ENCODE results near the gene LARP1. TPM values are rescaled to one million over a fixed set of nuclear protein-coding genes. Genes with fewer than 3 reads are reported as not detected.

The LARP1 gene
- total and polyA plus RNA-seq, 9 of the 15 experiments (the other 6 are each of a cell fraction or from before 2014, with no cell fraction given), result 22.6 to 300 (median 92.0) TPM

- 30% methylated on average over 2 of the region's 2 CpGs for WGBS (ENCODE audit: insufficient coverage, low coverage, missing lambda C conversion rate)
Observed at GRCh38 chr5:154767576-154767975, 12.4 kb downstream of the LARP1 start.

More at GRCh38 chr5:154767576-154767975, 12.4 kb downstream of the LARP1 start:
- Histone ChIP-seq H3K27me3 (ENCODE audit: control insufficient read depth in 2 of 2, insufficient read depth in 2 of 2, low read length in 2 of 2) (no peaks in the 10 kb centered on the region), H3K36me3 (ENCODE audit: control insufficient read depth, insufficient read depth, low read length) (peaks cover 72% of the 10 kb centered on the region), H3K9ac (ENCODE audit: insufficient read depth in 1 of 2, low read depth in 2 of 2, low read length in 2 of 2) (no peak overlapping the region; a peak in 1 of 4 replicates), H3K9me3 (replicated peaks; ENCODE audit: control insufficient read depth, insufficient read depth, low read depth, low read length) (no peaks in the 10 kb centered on the region; the same call in 1 of the 2 replicates), H3K79me2 (ENCODE audit: control insufficient read depth, insufficient read depth, low read length) (peaks cover 98% of the 10 kb centered on the region), H4K20me1 (replicated peaks; ENCODE audit: control insufficient read depth, insufficient read depth, low read length) (peaks cover 81% of the 10 kb centered on the region), H3K27ac (ENCODE audit: extremely low read depth, low read depth, low read length) (no peak overlapping the region), H3K4me1 (replicated peaks in 1 of 2; ENCODE audit: control insufficient read depth in 2 of 2, insufficient read depth in 2 of 2, low read length in 2 of 2) (peaks cover 29 to 56% of the 10 kb centered on the region in 2 experiments), H2AFZ (ENCODE audit: low read depth, low read length) (no peak overlapping the region), H3K4me3 (no peak overlapping the region), H3K4me2 (ENCODE audit: insufficient read depth, low read length) (no peak overlapping the region), H3K9me1 (ENCODE audit: control insufficient read depth, insufficient read depth, low read length) (peaks cover 15% of the 10 kb centered on the region)
- TF ChIP-seq ATF1 (CRISPR knock-in tag; IDR thresholded peaks at IDR 0.05) (no peak), ATF1 (tag; IDR thresholded peaks at IDR 0.05) (no peak), TAF9B (IDR thresholded peaks at IDR 0.05; ENCODE audit: partially characterized antibody) (no peak), RAD21 (CRISPR knock-in tag; conservative IDR thresholded peaks at IDR 0.05 in 1 of 2, IDR thresholded peaks at IDR 0.05 in 1 of 2) (no peak), ASH1L (IDR thresholded peaks at IDR 0.05; ENCODE audit: borderline replicate concordance, low read depth, partially characterized antibody) (no peak), NFRKB (IDR thresholded peaks at IDR 0.05; ENCODE audit: low read depth) (no peak), C11orf30 (IDR thresholded peaks at IDR 0.05; ENCODE audit: low read depth) (no peak)
- TF ChIP-seq, protein P1, sequence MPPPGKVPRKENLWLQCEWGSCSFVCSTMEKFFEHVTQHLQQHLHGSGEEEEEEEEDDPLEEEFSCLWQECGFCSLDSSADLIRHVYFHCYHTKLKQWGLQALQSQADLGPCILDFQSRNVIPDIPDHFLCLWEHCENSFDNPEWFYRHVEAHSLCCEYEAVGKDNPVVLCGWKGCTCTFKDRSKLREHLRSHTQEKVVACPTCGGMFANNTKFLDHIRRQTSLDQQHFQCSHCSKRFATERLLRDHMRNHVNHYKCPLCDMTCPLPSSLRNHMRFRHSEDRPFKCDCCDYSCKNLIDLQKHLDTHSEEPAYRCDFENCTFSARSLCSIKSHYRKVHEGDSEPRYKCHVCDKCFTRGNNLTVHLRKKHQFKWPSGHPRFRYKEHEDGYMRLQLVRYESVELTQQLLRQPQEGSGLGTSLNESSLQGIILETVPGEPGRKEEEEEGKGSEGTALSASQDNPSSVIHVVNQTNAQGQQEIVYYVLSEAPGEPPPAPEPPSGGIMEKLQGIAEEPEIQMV (tag; conservative IDR thresholded peaks at IDR 0.05; ENCODE audit: low read depth), result no peak
- TF ChIP-seq, protein P2, sequence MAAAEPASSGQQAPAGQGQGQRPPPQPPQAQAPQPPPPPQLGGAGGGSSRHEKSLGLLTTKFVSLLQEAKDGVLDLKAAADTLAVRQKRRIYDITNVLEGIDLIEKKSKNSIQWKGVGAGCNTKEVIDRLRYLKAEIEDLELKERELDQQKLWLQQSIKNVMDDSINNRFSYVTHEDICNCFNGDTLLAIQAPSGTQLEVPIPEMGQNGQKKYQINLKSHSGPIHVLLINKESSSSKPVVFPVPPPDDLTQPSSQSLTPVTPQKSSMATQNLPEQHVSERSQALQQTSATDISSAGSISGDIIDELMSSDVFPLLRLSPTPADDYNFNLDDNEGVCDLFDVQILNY (CRISPR knock-in tag; IDR thresholded peaks at IDR 0.05), result no peak
- TF ChIP-seq, protein P3, sequence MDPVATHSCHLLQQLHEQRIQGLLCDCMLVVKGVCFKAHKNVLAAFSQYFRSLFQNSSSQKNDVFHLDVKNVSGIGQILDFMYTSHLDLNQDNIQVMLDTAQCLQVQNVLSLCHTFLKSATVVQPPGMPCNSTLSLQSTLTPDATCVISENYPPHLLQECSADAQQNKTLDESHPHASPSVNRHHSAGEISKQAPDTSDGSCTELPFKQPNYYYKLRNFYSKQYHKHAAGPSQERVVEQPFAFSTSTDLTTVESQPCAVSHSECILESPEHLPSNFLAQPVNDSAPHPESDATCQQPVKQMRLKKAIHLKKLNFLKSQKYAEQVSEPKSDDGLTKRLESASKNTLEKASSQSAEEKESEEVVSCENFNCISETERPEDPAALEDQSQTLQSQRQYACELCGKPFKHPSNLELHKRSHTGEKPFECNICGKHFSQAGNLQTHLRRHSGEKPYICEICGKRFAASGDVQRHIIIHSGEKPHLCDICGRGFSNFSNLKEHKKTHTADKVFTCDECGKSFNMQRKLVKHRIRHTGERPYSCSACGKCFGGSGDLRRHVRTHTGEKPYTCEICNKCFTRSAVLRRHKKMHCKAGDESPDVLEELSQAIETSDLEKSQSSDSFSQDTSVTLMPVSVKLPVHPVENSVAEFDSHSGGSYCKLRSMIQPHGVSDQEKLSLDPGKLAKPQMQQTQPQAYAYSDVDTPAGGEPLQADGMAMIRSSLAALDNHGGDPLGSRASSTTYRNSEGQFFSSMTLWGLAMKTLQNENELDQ (CRISPR knock-in tag; IDR thresholded peaks at IDR 0.05; ENCODE audit: borderline replicate concordance), result no peak
- no peak for DNase-seq (ENCODE audit: extremely low read depth in 1 of 4, low spot score in 3 of 4)
- intact Hi-C loops (cut with micrococcal nuclease), result no loop called here
- ATAC-seq, result no peak
- ChIA-PET CTCF (ENCODE audit: low intra/inter-chr PET ratio) (no interaction called here), POLR2A (interaction anchor here (1.3 to 5.7 kb wide), 4 partner anchors 8 to 14 kb away, joined by 3 to 53 read pairs (median 20); no protein-coding TSS in a partner anchor)
- FAIRE-seq, result no peak
- in situ Hi-C loops (cut with MboI), result no loop called here
- BruUV-seq (replicated peaks), result no TSS peak
